ENCODE measurements around the gene SLC22A16.

The SLC22A16 gene

GRCh38 chr6:110399219-110400071 is 77.0 kb downstream of the SLC22A16 start:
- no peak for DNase-seq

GRCh38 chr6:110398778-110399177 is 77.6 kb downstream of the SLC22A16 start:
- DNase-seq, result no peak

GRCh38 chr6:110395221-110395620 is 81.2 kb downstream of the SLC22A16 start:
- no peak for DNase-seq

- DNase-seq, result no peak
Observed at GRCh38 chr6:110394409-110394808, 82.0 kb downstream of the SLC22A16 start.

GRCh38 chr6:110392727-110393126 is 83.7 kb downstream of the SLC22A16 start:
- DNase-seq, result no peak

- no peak for DNase-seq
Observed at GRCh38 chr6:110390404-110390803, 86.0 kb downstream of the SLC22A16 start.

GRCh38 chr6:110389689-110390382 is 86.6 kb downstream of the SLC22A16 start:
- no peak for DNase-seq

GRCh38 chr6:110387986-110388385 is 88.4 kb downstream of the SLC22A16 start:
- DNase-seq, result no peak

GRCh38 chr6:110385458-110385863 is 91.0 kb downstream of the SLC22A16 start:
- DNase-seq, result no peak

- no peak for DNase-seq
Observed at GRCh38 chr6:110378552-110378951, 97.9 kb downstream of the SLC22A16 start.
